COLO668 (cell line): ENCODE measurements around the gene CLUH.
A peak's percentile ranks its signal among the peaks of the same experiment; 100 is the strongest.
"Not testable (repeated sequence)": the region's sequence is repeated elsewhere in the genome, so short reads cannot be mapped to it uniquely, and the experiment has no call there.

Source experiments
- DNase-seq: peaks from one replicate; lab custom pipeline; 2025; ENCODE audit not compliant: unreplicated experiment; lab: John Stamatoyannopoulos, UW

The CLUH gene

DNA sequence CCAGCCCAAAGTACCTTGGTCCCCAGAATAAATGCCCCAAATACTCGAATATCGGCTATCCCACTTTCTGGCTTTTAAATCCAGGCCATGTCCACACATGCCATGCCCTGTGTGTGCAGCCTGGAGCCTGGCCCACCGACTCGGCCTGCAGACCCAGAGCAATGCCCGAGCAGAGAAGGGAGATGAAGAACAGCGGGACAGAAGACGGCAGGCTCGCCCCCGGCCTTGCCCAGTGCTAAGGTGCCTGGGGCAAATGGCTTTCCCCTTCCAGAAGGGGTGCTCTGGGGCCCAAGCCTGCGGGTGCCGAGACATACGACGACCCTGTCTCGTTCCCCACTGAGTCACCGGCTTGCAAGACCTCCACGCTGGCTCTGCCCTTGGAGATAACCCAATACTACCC lies 8.0 kb downstream of the CLUH start:
- DNase-seq, result no peak

DNA sequence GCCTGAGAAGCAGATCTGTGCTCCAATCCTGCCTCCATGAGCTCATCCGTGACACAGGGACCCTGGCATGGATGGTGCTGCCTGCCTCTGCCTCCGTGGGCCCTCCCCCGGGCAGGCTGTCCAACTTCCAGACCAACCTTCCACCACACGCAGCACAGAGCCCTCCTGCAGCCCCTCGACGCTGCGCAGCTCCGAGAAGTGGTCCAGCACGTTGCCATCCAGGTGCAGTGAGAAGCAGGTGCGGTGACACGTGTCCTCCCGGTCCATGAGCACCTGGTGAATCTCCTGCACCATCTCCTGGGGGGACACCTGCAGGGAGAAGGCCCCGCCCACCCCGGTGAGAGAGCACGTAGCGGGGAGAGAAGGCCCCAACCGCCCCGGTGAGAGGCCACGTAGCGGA lies 8.4 kb downstream of the CLUH start:
- peak; percentile 59 for DNase-seq

DNA sequence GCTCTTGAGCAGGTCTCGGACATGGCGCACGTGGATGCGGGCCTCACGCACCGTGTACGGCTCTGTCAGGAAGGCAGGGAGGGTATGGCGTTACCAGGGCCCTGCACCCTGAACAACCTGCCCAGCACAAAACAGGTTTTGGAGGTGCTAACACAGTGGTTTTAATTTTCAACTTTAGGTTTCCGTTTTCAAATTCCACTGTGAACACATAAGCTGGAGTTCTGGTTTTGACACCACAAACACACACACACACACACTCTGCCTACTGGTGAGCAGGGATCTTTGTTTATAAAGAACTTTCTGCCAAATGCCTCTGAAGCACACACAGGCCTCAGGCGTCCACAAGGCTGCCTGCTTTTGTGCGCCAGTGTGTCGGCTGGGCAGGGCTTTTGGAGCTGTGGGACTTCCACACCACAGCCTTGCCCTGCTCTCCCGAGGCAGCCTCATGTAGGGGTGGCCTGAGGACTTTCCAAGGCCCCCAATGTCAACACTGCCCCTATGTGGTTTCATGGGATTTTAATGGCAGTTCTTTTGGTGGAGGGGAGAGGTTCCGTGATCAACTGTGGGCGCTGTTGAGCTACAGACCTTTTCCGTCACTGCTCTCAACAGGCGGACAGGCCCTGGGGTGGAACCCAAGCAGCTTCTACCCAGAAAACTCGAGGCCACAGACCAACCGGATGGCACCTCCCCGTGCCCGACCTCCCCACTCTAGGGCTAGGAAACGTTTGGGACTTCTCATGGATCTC lies 9.4 kb downstream of the CLUH start:
- DNase-seq, result no peak

DNA sequence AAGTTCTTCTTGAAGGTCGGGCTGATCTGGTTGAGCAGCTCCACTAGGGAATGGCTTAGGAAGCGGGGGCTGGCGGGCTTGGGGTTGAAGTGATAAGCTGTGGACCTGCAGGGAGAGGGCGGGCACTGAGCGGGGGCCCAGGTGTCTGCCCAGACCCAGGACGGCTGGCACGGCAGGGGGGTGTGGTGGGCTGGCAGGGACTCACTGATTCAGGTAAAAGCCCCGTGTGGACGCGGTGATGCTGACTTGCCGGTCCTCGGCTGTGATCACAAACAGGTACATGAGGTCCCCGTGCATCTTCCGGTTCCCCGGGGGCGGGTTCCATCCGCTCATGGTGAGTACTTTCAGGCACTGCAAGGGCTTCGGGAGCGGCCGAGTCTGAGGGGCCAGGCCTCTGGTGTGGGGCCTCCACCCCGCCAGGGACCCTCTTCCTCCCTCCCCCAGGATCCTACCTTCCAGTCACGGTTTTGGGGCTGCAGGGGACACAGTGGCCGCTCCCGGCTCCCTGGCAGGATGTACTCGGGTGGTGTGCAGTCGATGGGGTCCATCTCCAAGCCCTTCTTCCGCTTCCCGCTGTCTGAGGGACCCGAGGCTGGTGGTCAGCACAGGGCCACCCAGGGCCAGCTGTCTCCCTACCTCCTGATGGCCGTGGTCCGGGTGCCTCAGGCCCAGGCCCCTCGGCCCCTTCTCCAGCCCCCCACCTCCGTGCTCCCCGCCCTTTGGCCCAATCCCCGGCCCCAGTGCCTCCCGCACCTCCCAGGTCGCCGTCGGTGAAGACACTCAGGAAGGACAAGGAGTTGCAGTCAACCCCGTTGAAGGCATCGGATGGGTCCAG lies 10.2 kb downstream of the CLUH start:
- no peak for DNase-seq

DNA sequence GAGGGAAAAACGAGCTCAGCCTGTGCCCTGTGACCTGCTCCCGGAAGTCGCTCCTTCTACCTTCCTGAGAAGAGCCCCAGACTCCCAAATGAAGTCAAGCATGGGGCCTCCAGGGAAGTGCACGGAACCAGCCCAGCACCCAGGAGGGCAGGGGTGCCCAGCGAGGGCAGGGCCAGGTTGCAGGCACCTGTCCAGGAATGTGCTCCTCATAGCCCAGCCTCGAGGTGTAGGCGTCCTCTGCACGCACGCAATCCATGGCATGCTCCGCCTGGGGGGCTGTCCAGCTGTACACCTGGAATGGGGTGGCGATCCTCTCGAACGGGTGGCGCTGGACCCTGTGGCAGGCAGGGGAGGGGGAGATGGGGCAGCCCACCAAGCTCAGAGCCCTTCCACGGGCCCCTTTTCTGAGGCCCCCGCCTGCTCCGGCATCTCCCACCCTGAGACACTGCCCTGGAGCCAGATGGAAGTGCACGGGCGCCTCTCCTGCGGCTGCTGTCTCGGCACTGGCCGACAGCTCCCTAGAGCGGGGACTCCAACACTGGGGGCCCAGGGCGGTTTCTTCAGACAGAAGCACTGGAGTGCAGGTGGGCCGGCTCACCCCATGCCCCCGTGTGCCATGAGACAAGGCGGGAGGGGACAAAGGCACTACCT lies 10.9 kb downstream of the CLUH start:
- DNase-seq, result no peak

DNA sequence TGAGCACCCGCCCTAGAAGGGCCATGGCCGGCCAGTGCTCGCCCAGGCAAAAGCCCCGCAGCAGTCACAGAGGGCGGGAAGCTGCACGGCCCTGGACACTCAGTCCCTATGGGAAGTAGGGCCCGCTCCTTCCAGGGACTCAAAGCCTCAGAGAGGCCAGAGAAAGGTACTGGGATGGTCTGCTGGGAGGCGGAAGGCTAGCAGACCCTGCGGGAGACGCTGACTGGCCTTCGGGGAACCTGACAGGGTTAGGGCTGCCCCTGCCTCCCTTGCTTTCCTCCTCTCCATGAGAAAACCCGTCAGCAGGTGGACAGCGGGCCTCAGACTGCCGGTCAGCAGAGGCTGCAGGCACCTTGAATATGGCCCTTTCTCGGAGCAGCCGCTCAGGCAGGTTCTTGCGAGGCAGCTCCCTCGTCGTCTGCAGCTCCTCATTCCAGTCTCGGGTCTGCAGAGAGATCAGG lies 11.5 kb downstream of the CLUH start:
- DNase-seq, result no peak

DNA sequence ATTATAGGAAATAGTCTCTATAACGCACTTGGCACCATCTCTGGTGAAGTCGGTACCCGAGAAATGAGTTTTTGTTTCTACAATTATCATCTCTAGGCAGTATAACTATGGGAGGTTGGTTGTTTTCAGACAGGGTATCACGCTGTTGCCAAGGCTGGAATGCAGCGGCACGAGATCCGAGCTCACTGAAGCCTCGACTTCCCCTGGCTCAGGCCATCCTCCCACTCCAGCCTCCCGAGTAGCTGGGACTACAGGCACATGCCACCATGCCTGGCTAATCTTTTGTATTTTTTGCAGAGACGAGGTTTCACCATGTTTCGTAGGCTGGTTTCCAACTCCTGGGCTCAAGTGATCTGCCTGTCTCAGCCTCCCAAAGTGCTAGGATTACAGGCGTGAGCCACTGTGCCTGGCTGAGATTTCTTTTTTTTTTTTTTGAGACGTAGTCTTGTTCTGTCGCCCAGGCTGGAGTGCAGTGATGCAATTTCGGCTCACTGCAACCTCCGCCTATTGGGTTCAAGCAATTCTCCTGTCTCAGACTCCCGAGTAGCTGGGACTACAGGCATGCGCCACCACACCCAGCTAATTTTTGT lies 12.3 kb downstream of the CLUH start:
- not testable (repeated sequence) for DNase-seq

DNA sequence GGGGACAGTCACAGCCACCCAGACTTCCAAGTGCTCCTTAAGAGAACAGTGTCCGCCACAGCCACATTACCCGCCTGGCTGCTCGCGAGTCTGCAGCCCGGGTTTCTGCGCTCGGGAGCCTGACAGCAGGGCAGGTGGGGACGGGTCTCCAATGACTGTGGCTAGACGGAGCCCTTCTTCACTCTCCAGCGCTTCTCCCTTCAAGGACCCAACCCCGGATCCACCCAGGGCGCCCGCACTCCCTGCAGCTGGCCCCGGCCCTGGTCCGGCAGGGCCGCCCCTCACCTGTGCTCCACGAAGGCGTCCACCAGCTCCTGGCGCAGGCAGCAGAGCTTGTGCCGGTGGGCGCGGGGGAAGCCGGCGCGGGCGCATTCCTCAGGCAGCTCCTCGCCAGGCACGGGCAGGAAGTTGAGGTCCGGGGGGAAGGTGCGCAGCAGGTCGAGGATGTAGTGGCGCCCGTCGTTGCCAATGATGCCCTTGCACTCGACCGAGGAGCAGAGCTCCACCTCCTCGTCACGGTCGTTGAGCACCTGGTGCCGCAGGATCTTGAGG lies 13.9 kb downstream of the CLUH start:
- DNase-seq, result no peak

DNA sequence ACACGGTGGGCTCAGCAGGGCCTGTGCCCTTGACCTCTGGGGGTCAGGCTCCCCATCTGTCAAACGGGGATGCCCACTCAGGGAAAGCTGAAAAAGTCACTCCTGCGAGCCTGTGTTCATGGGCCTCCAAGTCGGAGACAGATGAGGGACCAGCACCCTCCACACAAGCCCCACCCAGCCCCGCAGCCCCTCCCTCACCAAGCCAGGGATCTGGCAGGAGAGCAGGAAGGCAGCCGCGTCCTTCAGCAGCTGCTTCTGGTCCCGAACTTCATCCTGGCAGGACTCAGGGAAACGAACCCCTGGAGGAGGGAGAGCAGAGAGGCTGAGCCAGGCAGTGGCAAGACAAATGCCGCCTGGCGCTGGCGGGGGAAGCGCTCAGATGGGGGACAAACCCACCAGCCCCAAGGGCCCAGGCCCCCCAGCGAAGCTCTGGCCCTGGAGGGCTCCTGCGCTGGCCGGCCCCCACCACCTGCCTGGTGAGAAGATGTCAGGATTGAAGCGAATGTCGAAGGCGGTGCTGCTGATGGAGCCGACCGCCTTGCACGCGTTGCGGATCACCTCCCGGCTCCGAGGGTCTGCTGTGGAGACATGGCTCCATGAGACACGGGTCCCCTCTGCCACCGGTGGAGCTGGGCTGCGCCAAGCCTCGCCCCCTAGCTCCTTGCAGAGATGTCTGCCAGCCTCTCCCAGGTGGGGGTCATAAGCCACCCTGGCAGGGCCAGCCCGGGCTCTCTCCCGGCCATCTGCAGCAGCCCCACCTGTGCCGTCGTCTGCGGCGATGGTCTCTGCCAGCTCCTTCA lies 15.4 kb downstream of the CLUH start:
- no peak for DNase-seq

DNA sequence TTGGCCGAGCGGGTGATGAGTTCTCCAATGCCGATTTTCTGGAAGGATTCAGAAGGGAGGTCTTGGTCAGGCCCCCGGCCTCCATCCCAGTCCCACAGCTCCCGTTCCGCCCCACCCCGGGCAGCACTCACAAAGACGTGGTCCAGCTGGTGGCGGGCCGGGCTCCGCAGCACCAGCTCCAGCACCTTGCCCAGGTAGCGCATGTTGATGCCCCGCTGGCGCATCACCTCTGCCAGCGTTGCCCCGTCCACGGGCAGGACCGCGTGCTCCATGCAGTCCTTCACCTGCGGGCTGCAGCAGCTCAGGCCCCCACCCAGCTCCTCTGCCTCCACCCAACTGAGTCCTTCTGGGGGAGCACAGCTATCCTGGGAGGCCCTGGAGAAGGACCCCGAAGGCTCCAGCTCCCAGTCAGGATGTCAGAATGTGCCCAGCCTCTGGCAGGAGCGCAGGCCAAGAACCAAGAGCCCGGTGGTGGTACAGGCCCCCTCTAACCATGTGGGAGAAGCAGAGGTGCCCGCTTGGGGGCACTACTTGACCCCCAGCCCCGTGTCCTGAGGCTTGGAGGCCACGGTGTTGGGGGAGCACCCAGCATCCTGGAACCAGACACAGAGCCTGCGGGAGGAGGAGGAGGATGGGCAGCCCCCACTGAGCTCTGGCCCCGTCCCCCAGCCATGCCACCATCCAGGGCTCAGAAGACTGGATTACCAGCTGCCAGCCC lies 16.2 kb downstream of the CLUH start:
- DNase-seq, result no peak

DNA sequence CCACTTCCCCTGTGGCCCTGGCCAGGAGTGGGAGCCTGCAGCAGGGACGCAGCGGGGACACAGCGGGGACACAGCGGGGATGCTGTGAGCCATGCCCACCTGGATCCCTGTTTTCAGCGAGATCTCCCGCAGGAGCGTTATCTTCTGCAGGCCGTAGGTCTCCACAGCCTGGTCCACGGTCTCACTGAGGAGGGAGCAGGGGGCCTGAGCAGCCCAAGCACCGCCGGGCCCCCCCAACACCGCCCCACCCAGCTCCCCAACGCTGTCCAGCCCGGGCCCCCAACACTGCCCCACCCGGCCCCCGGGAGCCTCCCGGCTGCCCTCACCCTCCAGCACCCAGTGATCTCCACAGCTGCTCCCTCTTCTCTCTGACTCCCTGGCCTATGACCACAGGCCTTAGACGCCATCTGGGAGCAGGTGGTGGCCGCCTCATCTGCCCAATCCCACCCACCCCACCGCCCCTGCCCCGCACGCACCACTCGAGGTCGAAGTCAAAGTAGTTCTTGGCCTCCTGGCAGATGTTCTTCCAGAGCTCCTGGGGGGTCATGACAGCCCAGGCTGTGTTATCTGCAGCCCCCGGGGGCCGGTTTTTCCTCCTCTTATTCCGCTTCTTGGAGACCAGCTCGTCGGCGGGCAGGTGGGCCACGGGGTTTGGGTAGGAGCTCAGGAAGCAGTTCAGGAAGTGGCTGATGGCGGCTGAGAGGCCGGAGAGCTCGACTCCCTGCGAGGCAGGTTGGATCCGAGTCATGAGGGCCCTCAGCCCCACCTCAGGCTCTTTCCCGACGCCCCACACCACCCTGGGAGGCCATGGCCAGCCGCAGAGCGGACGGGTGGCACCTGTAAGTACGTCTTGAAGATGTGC lies 17.0 kb downstream of the CLUH start:
- DNase-seq, result no peak

DNA sequence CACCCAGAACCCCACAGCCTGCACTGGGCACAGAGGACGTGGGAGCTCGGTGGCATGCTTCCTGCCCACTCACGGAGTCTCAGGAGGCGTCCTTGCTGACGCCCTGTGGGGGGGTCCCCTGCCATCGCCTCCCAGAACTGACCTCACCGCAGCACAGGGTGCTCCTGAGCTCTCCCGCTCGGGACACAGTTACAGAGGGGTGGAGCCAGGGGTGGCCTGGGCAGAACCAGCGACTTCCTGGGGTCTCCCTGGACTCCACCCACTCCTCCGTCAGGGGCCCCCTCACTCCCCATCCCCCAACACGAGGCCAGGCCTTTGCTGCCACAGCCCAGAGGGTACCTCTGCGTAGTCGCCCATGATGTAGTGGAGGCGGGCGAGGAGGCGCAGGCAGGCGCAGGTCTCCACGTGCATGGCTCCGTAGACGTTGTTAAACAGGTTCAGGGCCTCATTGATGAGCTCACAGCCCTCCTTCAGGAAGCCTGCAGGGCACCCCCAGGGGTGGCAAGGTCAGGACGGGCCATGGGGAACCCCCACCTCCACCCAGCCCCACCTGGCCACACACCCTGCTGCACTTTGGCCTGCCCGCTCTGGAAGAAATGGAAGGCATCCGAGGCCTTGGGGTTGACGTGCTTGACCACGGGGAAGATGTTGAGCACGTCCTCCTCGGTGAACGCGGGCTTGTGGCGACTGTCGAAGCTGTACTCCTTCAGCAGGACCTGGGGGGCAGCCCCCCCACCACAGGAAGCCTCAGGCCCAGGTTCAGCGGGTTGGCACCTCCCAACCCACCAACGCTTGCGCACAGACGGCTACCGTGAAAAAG lies 17.8 kb downstream of the CLUH start:
- DNase-seq, result no peak

DNA sequence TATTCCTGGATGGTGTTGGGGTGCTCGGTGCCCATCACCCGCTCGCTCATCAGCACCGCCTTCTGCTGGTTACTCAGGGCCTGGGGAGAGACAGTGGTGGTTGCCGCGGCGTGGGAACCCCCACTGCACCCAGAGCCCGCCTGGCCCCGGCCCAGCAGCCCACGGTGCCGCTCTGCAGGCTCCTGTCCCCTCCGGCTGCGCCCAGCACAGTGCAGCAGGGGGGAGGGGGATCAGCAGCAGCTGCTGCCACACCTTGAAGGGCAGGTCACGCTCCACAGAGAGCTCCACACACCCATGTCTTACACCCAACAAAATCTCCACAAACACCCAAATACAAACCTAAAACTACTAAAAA lies 18.8 kb downstream of the CLUH start:
- no peak for DNase-seq

DNA sequence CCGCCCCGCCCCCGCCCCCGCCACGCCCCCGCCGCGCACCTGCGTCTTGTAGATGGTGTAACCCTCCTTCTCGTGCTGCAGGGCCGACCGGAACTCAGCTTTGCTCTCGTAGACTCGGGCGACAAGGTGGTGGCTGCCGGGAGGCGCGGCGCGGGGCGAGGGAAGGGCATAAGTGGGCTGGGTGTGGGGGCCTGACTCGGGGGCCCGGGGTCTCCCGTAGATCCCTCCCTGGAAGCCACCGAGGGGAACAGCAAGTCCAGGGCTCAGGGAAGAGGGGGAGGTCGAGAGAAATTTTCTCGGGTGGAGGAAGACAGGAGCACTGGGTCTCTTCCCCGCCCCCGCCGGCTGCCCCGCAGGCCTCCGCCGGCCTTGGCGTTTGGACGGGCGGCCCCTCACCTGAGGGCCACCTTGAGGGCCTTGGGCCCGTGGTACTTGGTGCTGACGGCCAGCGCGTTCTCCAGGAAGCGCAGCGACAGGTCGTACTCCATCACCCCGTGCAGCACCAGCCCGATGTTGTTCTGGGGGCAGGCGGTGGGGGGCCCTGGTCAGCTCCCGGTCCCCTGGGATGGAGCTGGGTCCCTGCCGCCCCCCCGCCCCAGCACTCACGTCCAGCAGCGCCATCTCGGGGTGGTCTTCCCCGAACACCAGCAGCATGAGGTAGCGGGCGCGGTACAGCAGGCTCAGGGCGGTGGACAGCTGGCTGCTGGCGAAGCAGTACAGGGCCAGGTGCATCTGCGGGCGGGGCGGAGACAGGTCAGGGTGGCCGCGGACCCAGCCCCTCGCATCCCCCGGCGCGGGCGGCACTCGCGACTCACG lies 19.4 kb downstream of the CLUH start:
- no peak for DNase-seq

DNA sequence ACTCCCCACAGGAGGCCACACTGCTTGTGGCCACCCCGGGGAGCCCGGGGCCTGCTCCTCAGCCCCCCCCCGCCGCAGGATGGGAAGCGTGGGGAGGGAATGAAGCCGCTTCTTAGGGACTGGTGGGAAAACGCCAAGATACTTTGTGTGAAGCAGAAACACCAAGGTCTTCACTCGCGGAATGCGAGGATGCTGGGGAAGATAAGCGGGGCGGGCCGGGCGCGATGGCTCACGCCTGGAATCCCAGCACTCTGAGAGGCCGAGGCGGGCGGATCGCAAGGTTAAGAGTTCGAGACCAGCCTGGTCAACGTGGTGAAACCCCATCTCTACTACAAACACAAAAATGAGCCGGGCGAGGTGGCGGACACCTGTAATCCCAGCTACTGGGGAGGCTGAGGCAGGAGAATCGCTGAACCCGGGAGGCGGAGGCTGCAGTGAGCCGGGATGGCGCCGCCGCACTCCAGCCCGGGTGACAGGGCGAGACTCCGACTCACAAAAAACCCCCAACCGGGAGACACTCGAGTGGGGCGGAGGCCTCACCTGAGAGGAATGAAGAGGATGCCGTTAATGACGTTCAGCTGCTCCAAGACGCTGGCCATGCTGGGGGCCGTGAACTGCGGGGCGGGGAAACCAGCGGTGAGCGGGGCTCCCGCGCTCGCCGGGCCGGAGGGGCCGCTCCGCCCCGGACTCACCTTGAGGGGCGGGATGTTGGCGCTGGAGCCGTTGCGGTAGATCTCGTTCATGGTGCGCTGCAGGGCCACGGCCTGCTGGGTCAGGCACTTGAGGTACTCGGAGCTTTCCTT lies 20.3 kb downstream of the CLUH start:
- DNase-seq, result no peak
